Hypothalamus (tissue), 51 donors: Measurements from ENCODE around the gene TBPL2.
"Not testable (repeated sequence)": the region's sequence is repeated elsewhere in the genome, so short reads cannot be mapped to it uniquely, and the experiment has no call there.

Experiments used
- DNase-seq, 51 donors: peaks; one replicate each; lab custom pipeline; 2025; lab: John Stamatoyannopoulos, UW

Gene TBPL2

DNA sequence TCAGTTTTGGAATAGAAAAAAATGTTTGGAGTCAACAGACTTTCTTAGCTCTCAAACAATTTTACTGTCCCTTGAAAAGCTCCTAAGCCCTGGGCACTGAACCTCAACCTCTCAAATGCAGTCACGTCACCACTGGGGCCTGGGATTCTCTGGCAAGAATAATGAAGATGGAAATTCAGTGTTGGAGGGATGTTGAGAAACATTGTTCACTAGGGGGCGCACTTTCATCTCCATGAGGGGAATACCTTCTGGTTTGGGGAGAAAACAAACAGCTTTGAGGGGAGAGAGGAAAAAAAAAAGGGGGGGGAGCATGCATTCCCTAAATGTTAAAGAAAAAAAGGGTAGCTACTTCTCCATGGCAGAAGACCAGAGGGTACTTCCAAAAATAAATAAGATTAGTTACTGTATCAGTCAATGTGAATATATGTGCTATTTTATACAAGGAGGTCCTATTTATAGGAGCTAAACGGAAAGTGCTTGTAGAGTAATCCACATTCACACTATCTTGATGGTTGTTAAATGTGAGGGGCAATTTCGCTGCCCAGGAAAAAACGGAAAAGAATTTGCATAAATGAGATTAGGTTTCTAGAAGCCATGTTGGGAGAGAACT lies 5.8 kb upstream of the TBPL2 start:
- DNase-seq, result peak in 31 of 51 donors; percentile 5 to 74 (median 27)

DNA sequence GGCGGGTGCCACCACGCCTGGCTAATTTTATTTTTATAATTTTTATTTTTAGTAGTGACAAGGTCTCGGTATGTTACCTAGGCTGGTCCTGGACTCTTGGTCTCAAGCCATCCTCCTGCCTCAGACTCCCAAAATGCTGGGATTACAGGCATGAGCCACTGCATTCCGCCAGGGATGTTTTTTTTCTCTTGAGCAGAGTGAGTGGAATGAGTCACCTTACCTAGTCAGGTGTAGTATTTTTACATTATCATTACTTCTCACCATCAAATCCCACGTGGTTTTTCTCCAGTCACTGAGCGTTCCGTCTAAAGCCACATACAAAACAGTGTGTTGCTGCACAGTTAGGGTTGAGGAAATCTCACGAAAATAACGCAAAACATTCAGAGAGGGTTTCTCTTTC lies 870 bp upstream of the TBPL2 start:
- DNase-seq, result no peak

GRCh38 chr14:55438066-55438683 lies 2.2 kb downstream of the TBPL2 start:
- peak in 1 of 51 donors; percentile 22 for DNase-seq

DNA sequence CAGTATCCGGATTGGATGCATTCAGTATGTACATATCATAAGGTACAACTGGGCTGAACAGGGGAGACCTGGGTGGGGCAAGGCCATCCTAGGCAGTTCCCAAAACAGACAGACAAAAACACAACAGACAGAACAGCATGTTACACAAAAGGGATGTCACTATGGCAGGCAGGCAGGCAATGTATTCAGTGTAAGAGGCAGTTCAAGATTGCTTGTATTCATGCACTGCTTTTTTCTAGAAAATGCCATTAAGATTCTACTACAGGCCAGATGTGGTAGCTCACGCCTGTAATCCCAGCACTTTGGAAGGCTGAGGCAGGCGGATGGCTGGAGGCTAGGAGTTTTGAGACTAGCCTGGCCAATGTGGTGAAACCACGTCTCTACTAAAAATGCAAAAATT lies 3.5 kb downstream of the TBPL2 start:
- DNase-seq, result no peak

- no peak for DNase-seq
These were observed 3.9 kb downstream of the TBPL2 start for GRCh38 chr14:55436519-55436918.

GRCh38 chr14:55434805-55435174 lies 5.6 kb downstream of the TBPL2 start:
- DNase-seq, result no peak

- DNase-seq, result no peak
These were observed 6.3 kb downstream of the TBPL2 start for GRCh38 chr14:55433880-55434804.

DNA sequence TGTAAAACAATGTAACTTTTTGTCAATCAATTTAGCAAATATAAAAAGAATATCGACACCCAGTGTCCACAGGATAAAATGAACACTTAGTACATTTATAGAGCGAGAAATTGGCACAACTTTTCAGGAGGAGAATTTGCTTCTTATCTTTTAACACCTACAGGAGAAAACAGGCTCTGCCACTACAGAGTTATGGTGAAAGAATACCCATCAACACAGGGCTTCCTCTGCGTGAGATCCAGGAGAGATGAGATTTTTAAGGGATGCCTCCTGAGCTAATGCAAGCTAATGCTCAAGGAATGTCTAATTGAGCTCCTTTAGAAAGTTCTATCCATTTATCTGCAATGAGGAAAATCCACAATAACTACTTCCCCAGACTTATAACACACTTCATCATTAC lies 7.8 kb downstream of the TBPL2 start:
- no peak for DNase-seq

GRCh38 chr14:55430024-55430690 lies 10.3 kb downstream of the TBPL2 start:
- DNase-seq, result peak in 1 of 51 donors; percentile 12

GRCh38 chr14:55427439-55427838 lies 13.0 kb downstream of the TBPL2 start:
- DNase-seq, result no peak

DNA sequence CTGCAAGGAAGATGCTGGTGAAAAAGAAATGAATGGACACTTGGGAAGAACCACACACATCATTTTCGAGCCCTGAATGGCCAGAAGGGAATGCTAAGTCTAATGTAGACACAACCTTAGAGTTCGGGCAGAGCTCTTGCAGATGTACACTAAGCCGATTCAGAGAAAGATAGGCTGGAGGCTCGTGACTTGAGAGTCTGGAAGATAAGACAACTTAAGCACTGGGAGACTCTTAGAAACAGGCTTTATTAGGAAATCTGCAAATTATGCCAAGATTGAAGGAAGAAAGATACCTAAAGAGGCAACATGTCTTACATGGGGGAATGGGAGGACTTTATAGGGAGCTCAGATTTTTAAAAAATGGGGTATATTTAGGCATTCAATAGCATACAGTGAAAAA lies 13.5 kb downstream of the TBPL2 start:
- no peak for DNase-seq

DNA sequence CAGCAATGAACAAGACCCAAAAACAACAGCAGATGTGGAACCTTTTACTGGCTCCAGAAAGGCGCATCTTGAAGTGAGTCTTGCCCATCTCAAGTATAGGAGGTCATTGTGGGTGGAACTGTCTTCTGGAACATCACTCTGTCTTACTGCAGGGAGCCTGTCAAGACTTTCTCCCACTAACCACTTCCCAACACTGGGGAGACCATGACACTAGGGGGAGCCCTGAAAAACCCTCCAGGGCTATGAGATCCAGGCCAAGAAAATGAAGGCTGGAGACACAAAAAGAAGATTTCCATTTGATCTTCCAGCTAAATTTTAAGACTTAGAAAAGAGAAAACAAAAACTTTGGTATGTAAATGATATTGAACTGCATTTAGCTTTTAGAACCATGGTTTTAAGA lies 15.3 kb downstream of the TBPL2 start:
- no peak for DNase-seq

DNA sequence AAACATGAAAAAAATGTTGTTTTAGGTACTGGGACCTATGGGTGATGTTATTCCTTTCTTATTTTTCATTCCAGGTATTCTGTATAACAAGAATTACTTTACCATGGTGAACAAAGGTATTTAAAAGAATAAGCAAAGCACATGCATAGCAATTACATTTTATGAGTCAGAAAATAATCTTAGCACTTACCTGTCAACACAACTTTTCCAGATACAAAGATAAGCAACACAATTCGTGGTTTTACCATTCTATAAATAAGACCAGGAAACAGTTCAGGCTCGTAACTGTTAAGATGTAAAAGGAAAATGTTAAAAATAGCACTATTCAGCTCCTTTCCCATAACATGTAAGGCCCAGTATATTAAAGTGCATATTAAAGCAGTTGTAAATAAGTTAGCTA lies 16.4 kb downstream of the TBPL2 start:
- no peak for DNase-seq

DNA sequence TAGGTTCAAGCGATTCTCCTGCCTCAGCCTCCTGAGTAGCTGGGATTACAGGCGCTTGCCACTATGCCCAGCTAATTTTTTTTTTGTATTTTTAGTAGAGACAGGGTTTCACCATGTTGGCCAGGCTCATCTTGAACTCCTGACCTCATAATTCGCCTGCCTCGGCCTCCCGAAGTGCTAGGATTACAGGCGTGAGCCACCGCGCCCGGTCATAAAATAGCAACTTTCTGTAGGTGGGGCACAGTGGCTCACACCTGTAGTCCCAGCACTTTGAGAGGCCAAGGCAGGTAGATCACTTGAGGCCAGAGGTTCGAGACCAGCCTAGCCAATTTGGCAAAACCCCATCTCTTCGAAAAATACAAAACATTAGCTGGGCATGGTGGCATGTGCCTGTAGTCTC lies 18.1 kb downstream of the TBPL2 start:
- DNase-seq, result not testable (repeated sequence)

GRCh38 chr14:55419663-55420062 lies 20.8 kb downstream of the TBPL2 start:
- DNase-seq, result no peak

- no peak for DNase-seq
These were observed 22.0 kb downstream of the TBPL2 start for GRCh38 chr14:55418411-55418810.

- no peak for DNase-seq
These were observed 22.5 kb downstream of the TBPL2 start for GRCh38 chr14:55417955-55418354.

DNA sequence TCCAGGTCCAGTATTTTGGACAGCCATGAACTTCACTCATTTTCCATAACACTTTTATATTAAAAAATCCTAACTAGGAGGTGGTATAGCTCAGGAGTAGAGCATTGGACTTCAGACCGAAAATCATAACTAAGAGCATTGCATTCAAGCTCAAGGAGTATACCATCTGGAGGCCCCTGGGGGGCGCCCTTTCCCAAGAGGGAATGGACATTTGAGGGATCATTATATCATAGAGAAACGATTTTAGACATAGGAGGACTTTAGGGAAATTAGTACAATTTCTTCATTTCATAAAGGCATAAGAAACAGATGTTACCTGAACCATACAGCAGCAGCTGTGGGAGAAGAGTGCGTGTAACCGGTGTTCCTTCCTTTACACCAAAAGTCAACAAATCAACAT lies 23.6 kb downstream of the TBPL2 start:
- no peak for DNase-seq

- no peak for DNase-seq
These were observed 25.9 kb downstream of the TBPL2 start for GRCh38 chr14:55414551-55414950.

DNA sequence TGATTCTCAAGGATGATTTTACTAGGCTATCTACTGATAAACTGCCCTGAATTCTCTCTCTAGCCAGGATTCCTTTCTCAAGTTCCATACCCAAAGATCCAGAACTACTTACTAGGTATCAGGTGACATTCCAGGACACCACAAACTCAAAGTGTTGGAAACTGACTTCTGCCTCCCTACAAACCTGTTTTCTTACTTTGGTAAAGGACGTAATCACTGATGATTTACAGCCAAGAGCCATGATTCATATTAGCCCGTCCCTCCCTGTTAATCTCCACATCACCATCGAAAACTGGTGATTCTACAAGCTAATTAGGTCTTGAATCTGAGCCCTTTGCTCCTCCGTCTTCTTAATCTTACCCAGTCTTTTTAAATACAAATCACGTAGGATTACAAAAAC lies 27.7 kb downstream of the TBPL2 start:
- DNase-seq, result no peak
